ENCODE data around the gene NDUFA11. TPM values are rescaled to one million over a fixed set of nuclear protein-coding genes. Genes with fewer than 3 reads are reported as not detected.

Gene NDUFA11
- total RNA-seq, 1 donor from 2014 or later, result 253 TPM

- TF ChIP-seq CTCF (conservative IDR thresholded peaks at IDR 0.05), result no peak
- H3K4me3 Mint-ChIP-seq, result no peak overlapping the region
- no peaks in the 10 kb centered on the region for H3K27me3 Mint-ChIP-seq
- DNase-seq (ENCODE audit: extremely low spot score, unreplicated experiment), result no peak
- peaks cover 22% of the 10 kb centered on the region for H3K36me3 Mint-ChIP-seq
- H3K9me3 Mint-ChIP-seq, result no peaks in the 10 kb centered on the region
- H3K4me1 Mint-ChIP-seq (ENCODE audit: unreplicated experiment), result no peaks in the 10 kb centered on the region
- H3K27ac Mint-ChIP-seq, result no peak overlapping the region
Observed at GRCh38 chr19:5925830-5926427, 22.3 kb upstream of the NDUFA11 start.

DNA sequence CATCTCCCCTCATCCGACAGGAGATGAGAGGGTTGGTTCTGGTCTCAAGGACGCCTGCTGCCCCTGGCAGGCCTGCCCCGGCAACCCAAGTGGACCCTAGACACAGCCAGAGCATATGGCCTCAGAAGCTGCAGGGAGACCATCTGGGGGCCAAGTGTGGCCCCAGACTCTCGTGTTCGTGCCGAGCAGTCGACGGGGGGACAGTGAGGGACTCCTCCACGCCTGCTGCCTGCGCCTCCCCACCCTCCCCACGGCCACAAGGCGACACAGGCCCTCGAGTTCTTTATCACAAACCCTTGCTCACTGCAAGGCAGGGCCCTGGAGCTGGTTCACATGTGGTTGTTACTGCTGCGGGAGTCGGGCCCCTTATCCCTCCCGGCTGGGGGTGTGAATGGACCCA is 19.8 kb upstream of the NDUFA11 start:
- Mint-ChIP-seq H3K9me3 (no peaks in the 10 kb centered on the region), H3K27me3 (no peaks in the 10 kb centered on the region), H3K36me3 (peaks cover 16% of the 10 kb centered on the region), H3K27ac (no peak overlapping the region), H3K4me1 (ENCODE audit: unreplicated experiment) (no peaks in the 10 kb centered on the region), H3K4me3 (no peak overlapping the region)
- TF ChIP-seq CTCF (conservative IDR thresholded peaks at IDR 0.05), result no peak
- no peak for DNase-seq (ENCODE audit: extremely low spot score, unreplicated experiment)

DNA sequence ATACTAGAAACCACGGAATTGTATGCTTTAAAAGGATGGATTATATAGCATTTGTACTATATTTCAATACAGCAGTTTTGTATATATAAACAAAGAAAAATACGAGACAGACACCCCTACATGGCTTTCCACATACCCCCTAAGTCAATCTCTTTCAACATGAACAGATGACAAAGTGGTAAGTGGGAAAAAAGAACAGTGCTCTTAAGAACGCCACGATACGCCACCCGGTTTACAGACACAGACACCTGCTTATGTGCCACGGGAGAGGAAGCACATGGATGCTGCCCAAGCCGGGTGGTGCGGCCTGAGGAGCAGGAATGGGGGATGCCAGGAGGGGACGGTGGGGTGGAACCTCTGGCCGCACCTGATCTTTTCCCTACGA is 18.6 kb upstream of the NDUFA11 start:
- Mint-ChIP-seq H3K9me3 (no peaks in the 10 kb centered on the region), H3K27me3 (no peaks in the 10 kb centered on the region), H3K4me1 (ENCODE audit: unreplicated experiment) (no peaks in the 10 kb centered on the region), H3K36me3 (peaks cover 12% of the 10 kb centered on the region), H3K27ac (no peak overlapping the region), H3K4me3 (no peak overlapping the region)
- TF ChIP-seq CTCF (conservative IDR thresholded peaks at IDR 0.05), result no peak
- DNase-seq (ENCODE audit: extremely low spot score, unreplicated experiment), result no peak

GRCh38 chr19:5921516-5922160 is 18.0 kb upstream of the NDUFA11 start:
- H3K27ac Mint-ChIP-seq, result no peak overlapping the region
- no peaks in the 10 kb centered on the region for H3K9me3 Mint-ChIP-seq
- no peaks in the 10 kb centered on the region for H3K27me3 Mint-ChIP-seq
- no peak for DNase-seq (ENCODE audit: extremely low spot score, unreplicated experiment)
- peaks cover 12% of the 10 kb centered on the region for H3K36me3 Mint-ChIP-seq
- H3K4me3 Mint-ChIP-seq, result no peak overlapping the region
- no peak for TF ChIP-seq CTCF (conservative IDR thresholded peaks at IDR 0.05)
- no peaks in the 10 kb centered on the region for H3K4me1 Mint-ChIP-seq (ENCODE audit: unreplicated experiment)

GRCh38 chr19:5918463-5919079 is 15.0 kb upstream of the NDUFA11 start:
- peaks cover 12% of the 10 kb centered on the region for H3K36me3 Mint-ChIP-seq
- H3K9me3 Mint-ChIP-seq, result no peaks in the 10 kb centered on the region
- no peak overlapping the region for H3K4me3 Mint-ChIP-seq
- DNase-seq (ENCODE audit: extremely low spot score, unreplicated experiment), result no peak
- no peaks in the 10 kb centered on the region for H3K27me3 Mint-ChIP-seq
- H3K27ac Mint-ChIP-seq, result no peak overlapping the region
- TF ChIP-seq CTCF (conservative IDR thresholded peaks at IDR 0.05), result no peak
- H3K4me1 Mint-ChIP-seq (ENCODE audit: unreplicated experiment), result no peaks in the 10 kb centered on the region

Measured in type B pancreatic cell (in vitro differentiated cells).